ENCODE data around the gene LRRC47.
"Not testable (repeated sequence)": the region's sequence is repeated elsewhere in the genome, so short reads cannot be mapped to it uniquely, and the experiment has no call there.

The LRRC47 gene

DNA sequence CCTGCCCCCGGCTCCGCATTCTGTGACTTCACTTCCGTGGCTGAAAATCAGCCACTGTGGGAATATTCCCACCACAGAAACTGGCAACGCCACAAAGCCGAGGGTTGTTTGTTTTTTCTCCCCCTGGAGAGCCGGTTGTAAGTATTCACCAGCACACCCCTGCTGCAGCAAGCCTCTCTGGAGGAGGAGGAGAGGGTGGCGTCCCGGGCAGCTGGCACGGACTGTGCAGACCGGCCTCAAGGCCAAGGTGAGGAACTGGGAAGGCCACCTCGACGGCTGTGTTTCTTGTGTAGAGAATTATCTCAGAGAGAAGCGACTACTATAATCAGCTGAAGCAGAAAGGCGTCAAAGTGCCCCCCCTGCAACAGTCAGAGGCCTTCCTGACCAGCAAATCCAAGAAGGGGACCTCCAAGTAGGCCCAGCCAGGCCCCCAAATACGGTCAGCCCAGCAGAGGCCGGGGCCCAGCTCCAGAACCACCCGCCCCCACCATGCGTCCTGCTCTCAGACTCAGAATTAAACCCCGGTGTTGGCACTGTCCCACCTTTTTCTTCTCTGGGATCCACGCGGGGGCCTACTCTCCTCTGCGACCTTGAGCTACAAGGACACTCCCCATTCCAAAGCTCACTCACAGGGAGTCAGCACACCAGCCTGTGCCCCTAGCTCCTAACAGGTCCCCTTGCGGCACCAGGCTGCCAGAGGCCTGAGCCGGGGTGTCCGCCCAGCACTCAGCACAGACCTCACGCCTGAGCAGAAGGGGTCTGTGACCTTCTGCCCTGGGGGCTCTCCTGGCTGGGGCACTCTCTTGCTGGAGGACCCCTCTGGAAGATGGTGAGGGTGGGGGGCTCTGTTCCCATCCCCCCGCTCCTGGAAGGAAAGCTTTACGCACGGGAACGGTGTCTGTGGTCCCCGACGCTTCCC, 24.9 kb downstream of the LRRC47 start:
- peak; percentile 52 for DNase-seq (ENCODE audit: low spot score)

DNA sequence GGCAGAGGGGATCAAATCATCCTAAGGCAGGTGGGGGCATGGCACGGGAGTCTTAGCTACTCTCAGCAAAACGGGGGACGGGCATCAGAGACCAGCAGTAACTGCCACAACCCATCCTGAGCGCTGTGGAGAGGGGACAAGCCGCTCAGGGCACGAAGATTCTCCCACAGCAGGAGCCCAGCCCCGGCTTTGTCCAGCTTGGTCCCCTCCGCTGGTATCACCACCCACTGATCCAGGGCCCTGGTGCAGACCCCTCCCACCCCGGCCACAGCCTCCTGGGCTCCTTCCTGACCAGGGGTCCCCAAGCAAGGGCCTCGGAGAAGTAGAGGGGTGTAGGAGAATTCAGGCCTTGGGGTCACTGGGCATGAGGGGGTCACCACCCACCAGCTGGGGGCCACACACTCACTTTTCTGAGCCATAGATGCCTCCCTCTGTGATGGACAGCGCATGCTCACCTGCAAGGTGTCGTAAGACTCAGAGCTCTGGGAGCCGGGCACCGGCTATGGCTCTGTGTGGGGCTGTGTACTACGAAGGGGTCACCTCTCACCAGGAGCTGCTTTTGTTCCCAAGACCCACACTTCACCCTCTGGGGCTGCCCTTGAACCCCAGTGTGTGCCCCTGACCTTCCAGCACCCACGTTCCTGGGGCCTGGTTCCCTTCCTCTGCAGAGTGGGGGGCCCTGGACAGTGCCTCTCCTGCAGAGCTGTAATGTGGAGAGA, 26.1 kb downstream of the LRRC47 start:
- DNase-seq (ENCODE audit: low spot score): no peak

DNA sequence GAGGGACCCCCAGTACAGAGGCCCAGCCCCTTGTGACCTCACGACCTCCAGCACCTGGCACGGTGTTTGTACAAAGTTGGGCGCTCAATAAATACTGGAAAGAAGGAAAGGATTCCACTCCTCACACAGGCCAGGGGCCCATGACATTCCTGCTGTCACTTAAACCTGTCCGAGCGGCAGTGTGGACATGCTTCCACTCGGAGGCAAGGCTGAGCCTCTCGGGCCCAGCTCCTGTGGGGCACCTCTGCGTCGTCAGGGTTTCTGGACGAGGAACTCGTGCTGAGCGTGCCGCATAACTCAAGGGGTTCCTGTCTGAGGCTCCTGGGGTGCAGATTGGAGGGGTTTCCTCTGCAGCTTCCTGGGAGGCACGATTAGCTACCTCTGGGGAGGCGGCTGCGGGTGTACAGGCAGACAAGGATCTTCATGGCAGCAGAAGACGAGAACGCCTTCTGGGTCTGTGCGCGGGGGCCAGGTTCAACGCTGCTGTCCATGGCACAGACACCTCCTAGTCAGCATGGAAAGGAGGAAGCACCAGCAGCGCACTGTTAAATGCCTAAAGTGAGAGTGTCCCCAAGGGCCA, 27.4 kb downstream of the LRRC47 start:
- no peak for DNase-seq (ENCODE audit: low spot score)

DNA sequence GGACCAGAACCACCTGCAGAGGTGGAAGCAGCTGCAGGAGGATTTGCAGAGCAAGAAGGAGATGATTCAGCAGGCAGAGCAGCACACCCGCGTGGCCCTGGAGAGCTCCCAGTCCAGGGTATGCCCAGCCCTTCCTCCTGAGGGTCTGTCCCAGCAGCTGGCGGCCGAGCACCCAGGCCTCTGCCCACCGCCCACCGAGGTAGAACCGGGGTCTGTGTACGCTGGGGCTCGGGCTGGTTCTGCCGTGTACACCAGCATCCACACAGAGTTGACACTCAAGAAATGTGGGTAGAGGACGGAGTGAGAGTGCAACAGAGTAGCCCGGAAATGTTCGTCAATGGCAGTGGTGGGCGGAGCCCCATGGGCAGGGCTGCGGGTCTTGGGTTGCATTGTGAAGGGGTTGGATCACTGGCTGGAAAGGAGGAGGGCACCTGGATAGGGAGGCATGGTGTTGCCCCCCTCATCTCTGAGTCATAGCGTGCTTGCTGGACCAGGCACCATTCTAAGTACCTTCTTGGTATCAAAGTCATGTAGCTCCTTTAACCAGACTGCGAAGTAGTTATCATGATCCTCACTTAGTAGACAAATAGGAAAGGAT, 28.9 kb downstream of the LRRC47 start:
- DNase-seq (ENCODE audit: low spot score): no peak

DNA sequence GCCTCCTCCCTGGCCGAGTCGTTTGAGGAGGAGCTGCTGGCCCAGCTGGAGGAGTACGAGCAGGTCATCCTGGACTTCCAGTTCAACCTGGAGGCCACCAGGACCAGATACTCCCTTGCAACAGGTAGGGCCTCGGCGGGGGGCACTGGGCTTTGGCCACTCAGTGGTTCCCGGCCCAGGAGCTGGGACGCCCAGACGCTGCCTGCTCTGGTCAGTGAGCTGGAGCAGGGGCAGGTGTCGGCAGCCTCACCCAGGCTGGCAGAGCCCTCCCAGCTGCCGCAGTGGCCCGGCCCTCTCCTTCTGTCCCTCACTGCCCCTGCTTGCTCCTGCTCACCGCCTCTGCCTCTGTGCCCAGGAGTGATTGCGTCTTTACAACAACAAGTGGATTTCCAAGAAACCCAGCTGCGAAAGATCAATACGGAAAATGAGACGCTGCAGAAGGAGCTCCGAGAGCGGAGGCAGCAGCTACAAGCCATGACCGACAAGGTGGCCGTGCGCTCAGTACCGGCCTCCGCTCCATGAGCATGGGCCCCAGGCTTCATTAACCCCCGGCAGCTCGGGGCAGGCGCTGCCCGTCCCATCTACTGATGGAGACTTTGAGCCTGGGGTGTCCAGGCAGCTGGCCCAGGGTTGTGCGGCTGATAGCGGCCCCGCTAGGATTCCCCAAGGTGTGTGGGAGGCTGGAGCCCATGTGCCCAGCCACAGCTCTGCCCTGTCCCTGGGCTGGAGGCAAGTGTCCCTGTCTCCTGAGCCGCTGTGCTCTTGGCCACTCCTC, 32.8 kb downstream of the LRRC47 start:
- no peak for DNase-seq (ENCODE audit: low spot score)

DNA sequence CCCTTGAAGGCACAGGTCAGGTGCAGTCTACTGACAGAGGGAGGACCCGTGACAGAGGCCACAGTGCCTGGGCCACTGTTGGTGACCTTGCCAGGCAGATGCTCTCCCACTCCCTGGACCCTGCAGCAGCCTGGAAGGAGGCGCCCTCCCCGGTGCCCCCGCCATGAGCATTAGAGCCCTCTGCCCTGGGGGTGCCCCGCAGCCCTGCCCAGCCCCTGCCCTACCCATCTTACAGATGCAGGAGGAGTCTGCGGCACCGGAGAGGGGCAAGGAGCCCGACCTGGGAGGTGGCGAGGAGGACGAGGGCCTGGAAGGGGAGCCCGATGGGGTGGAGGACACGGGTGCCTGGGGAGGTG, 33.4 kb downstream of the LRRC47 start:
- no peak for DNase-seq (ENCODE audit: low spot score)

DNA sequence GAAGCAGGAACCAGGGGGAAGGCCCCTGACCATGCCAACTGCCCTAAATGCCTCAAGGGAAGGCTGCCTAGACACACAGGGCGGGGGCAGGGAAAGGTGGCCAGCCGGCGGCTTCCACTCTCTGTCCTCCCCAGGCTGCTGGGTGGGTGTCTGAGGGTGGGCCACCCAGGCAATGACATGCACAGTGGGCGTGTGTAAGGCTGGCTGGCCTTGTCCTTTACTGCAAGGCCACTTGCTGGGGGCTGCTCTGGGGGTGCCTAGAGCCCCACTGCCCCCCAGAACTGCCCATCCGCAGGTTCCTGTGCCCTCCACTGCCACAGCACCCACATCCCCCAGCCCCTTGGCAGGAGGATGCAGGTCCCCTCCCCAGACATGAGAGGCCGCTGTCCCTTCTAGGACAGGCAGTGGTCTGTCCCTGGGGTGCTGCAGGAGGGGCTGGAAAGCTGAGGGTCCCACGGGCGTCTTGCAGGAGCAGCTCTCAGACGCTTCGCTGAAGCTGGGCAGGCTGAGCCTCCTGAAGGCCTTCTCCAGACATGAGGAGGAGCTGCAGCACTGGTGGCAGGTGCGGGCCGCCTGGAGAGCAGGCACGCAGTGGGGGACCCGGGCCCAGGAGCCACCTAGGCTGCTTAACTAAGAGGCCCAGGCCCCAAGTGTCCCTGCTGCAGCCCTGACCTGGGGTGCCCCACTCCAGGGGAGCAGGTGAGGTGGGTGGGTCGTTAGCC, 34.0 kb downstream of the LRRC47 start:
- no peak for DNase-seq (ENCODE audit: low spot score)

DNA sequence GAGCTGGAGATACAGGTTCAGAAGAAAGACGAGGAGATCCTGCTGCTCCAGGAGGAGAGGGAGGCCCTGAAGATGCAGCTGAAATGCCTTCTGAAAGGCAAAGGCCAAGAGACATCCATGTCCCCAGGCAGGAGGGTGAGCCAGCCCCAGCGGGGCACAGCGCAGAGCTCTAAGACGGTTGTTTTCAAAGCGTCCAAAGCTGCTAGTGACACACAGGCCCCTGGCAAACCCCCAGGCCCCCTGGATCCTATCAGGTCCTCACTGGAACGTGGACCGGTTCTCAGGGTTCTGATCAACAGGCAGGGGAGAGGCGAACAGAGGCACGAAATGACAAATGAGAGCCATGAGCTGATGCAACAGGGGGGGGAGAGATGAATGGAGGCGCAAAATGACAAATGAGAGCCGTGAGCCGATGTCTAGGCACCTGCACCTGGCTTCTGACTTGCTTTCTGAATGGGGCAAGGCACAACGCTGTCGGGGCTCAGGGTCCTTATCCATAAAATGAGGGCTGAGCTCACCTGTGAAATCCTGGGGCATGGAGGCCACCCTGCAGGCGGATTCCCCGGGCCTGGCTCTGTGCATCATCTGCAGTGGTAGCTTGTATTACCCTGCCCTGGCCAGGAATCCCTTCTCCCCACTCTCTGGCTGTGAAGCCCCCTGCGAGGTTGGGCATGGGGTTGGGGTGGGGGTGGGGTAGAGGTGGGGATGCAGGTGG, 34.8 kb downstream of the LRRC47 start:
- no peak for DNase-seq (ENCODE audit: low spot score)

DNA sequence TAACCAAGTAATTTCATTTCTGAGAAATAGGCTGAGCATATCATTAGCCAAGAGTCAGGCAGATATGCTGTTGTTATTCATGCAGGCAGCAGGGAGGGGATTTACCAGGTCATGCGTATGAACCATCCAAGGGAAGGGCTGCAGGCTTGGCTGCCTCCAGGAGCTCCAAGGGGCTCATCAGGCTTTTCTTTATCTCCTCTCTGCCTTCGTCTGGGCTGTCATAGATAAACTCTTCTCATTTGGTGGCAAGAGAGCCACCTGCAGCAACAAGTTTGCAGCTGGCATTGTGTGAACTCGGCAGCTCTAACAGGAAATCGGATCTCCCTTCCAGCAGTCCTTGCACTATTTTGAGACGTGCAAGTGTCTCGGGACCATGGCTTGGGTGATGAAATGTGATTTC, 36.5 kb downstream of the LRRC47 start:
- no peak for DNase-seq (ENCODE audit: low spot score)

DNA sequence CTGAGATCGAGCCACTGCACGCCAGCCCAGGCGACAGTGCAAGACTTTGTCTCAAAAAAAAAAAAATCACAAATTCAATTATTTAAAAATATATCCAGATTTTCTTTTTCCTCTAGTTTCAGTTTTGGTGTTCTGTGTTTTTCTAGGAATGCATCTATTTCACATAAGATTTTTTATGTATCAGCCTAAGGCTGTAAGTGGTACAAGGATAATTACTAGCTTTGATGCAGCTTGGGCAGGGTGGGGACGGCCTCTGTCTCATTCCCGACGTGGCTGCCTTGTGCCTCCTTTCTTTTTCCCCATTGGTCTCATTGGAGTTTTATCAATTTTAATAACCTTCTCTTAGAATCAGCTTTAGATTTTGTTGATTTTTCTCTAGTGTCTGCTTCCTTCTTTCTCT, 37.1 kb downstream of the LRRC47 start:
- DNase-seq (ENCODE audit: low spot score): no peak

DNA sequence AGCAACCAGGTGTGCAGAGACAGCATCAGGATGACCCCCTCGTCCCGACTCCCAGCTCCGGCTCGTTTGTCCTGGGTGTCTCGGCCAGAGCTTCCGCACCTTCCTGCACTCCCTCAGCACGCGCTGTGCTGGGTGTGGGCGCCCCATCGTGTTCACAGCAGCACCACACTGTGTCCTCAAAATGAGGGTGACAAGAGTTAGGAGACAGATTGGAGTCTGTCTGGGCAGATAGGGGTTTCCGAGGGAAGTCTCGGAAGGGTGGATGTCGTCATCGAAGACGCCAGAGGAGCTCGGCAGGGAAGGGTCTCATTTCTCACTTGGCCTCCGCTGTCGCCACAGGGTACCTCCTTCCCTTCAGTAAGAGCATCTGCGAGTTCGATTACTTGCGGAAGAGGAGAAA, 39.9 kb downstream of the LRRC47 start:
- DNase-seq (ENCODE audit: low spot score): no peak

DNA sequence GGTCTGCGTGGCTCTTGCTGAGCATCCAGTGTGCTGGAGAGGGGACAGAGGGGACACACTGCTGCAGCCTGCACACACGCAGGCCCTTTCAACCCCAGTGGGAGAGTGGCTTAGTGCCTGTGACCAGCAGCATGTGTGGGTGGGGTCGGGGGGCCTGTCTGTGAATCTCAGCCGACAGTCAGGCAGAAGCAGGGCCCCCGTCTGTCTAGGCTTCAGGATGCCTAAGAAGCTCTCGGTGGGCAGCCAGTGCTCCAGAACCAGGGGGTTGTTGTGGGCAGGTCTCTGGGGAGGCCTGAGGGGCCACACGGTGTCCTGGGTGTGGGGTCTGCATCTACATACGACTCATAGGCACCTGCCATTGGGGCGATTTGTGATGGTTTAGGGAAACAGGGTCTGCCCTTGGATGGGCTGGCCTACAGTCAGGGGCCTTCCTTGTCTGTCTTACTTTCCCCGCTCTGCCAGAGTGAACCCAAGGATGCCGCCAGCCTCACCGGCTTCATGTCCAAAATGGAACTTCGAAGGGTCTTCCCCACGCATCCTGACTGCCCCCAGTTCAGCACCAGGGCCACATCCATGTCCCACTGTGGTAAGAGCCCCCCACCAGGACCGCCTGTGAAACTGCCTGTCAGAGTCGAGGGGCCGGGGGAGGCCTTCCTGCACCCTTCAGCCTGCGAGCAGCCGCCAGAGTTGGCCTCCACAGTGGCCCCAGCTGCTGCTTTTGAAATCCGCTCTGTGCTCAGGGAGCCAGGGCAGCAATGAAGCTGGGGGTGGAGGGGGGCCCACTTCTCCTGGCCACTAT, 42.4 kb downstream of the LRRC47 start:
- DNase-seq (ENCODE audit: low spot score): no peak

DNA sequence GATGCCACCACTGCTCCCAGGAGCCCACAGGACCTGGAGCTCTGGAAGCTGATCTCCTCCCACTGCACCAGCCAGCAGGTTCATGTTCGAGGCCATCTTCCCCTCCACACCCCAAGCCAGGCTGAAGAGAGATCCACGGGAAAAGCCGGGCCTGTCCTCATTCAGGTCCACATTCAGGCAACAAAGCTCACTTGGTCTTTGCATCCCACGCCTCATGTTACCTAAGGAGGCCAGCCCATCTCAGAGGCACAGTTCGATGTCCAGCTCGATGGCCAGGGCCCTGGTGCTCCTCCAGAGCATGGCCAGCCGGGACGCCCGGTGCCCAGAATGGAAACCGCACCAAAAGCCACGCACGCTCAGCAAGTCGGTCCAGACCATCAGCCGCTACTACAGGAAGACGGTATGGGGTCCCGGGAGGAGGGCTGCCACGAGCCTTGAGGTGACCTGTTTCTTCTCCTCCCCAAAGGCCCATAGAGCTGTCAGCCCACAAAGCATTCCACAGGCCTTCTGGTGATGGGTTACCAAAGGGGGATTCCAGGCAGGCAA, 43.8 kb downstream of the LRRC47 start, which contains the start of gene CCDC27:
Gene CCDC27, plus strand, starts transcription at position 51 of the 546 bp plus-strand sequence. Its CDS starts 32 bp downstream, at position 83.
- no peak for DNase-seq (ENCODE audit: low spot score)

DNA sequence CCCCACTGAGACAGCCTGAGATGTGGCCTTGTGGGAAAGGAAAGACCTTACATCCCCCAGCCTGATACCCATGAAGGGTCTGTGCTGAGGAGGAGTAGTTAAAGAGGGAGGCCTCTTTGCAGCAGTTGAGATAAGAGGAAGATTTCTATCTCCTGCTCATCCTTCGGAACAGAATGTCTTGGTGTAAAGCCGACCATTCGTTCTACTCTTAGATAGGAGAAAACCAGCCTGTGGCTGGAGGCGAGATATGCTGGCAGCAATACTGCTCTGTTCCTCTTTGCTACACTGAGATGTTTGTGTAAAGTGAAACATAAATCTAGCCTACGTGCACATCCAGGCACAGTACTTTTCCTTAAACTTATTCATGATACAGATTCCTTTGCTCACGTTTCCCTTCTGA, 45.6 kb downstream of the LRRC47 start:
- no peak for DNase-seq (ENCODE audit: low spot score)

DNA sequence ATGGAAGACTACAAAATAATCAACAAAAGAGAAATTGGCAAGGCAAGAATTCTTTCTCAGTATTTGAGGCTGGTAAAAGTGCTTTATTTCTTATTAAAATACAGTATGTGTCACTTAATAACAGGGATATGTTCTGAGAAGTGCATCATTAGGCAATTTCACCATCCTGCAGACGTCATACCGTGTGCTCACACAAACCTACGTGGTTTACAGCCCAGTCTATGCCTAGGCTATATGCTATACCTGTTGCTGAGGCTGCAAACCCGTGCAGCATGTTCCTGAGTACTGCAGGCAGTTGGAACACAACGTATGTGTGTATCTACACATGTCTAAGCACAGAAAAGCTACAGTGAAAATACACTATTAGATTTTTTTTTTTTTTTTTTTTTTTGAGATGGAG, 46.8 kb downstream of the LRRC47 start:
- no peak for DNase-seq (ENCODE audit: low spot score)

DNA sequence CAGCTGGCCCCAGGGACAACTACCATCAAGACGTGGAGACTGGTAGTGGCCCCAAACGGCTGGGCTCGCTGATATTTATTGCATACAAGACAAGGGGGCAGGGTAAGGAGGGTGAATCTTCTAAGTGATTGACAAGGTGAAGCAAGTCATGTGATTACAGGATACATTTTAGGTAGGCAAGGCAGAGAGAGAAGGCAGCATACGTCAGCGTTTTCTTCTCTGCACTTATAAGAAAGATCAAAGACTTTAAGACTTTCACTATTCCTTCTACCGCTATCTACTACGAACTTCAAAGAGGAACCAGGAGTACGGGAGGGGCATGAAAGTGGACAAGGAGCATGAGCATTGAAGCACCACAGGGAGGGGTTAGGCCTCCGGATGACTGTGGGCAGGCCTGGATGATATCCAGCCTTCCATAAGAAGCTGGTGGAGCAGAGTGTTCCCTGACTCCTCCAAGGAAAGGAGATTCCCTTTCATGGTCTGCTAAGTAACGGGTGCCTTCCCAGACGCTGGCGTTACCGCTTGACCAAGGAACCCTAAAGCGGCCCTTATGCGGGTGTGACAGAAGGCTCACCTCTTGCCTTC, 47.9 kb downstream of the LRRC47 start:
- DNase-seq (ENCODE audit: low spot score): not testable (repeated sequence)

DNA sequence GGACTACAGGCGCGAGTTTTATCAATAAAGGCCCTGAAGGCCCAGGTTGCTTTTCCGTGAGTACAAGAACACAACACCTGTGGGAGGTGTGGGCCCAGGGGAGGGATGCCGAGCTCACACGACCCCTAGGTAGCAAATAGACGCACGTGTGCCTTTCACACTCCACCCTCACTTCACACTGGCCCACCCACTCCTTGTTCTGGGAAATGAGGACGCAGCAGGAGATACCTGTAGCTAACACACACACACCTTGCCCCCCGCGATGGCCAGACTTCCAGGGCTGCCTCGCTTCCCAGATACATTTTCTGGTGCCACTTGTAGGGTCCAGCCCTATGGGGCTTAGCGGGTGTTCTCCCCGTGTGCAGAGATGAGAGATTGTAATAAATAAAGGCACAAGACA, 48.4 kb downstream of the LRRC47 start:
- DNase-seq (ENCODE audit: low spot score): no peak

DNA sequence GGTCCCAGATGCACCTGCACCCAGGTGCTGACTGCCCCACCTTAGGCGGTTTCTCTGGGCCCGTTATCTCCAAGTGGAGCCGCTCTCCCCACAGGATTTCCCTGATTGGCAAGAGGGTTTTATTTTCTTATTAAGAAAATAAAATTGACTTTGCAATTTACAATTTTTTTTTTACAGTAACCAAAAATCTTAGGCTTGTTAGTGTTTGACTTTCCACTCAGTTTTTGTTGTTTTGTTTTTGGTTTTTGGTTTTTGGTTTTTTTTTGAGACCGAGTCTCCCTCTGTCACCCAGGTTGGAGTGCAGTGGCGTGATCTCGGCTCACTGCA, 48.8 kb downstream of the LRRC47 start:
- no peak for DNase-seq (ENCODE audit: low spot score)
